Astrocyte (in vitro differentiated cells and primary cell): Measurements from ENCODE around the gene GAMT. TPM values are rescaled to one million over a fixed set of nuclear protein-coding genes. Genes with fewer than 3 reads are reported as not detected.

Experiments used
- DNase-seq: peaks from one replicate; pipeline ENCODE4 v3.0.0-alpha.2; 2010; ENCODE audit warnings: low read depth
- FAIRE-seq: peaks from 2 replicates; lab custom pipeline; 2011; peaks lifted over from hg19 to GRCh38; lab: Jason Lieb, UNC
- H2AFZ ChIP-seq: 2 replicates; pipeline ENCODE4 v1.6.0; 2012; ENCODE audit warnings: low read depth, low read length, inconsistent platforms
- H3K27ac ChIP-seq: 2 replicates; pipeline ENCODE4 v1.5.1; 2011; ENCODE audit warnings: low read depth, low read length, inconsistent platforms
- H3K27me3 ChIP-seq: 2 replicates; pipeline ENCODE4 v1.6.0; 2011; ENCODE audit warnings: low read length, inconsistent platforms; ENCODE audit not compliant: insufficient read depth
- H3K36me3 ChIP-seq: 2 replicates; pipeline ENCODE4 v1.5.1; 2011; ENCODE audit warnings: low read length, inconsistent platforms; ENCODE audit not compliant: insufficient read depth
- H3K4me1 ChIP-seq: 2 replicates; pipeline ENCODE4 v1.5.1; 2011; ENCODE audit warnings: low read length, inconsistent platforms; ENCODE audit not compliant: insufficient read depth
- H3K4me2 ChIP-seq: 2 replicates; pipeline ENCODE4 v1.6.0; 2012; ENCODE audit warnings: low read length, inconsistent platforms
- H3K4me3 ChIP-seq: 2 replicates; pipeline ENCODE4 v1.5.1; 2011; ENCODE audit warnings: low read depth, mild to moderate bottlenecking, low read length, inconsistent platforms; ENCODE audit not compliant: insufficient read depth
- H3K79me2 ChIP-seq: 2 replicates; pipeline ENCODE4 v1.6.0; 2012; ENCODE audit warnings: mild to moderate bottlenecking, low read length, inconsistent platforms; ENCODE audit not compliant: insufficient read depth
- H3K9ac ChIP-seq: 2 replicates; pipeline ENCODE4 v1.6.0; 2012; ENCODE audit warnings: mild to moderate bottlenecking, low read length, inconsistent platforms
- H3K9me3 ChIP-seq: 2 replicates; pipeline ENCODE4 v1.5.1; 2012; ENCODE audit warnings: low read depth, mild to moderate bottlenecking, low read length, inconsistent platforms; ENCODE audit not compliant: insufficient read depth
- H4K20me1 ChIP-seq: 2 replicates; pipeline ENCODE4 v1.6.0; 2012; ENCODE audit warnings: low read length, inconsistent platforms; ENCODE audit not compliant: insufficient read depth
- H3K27ac Mint-ChIP-seq: one replicate; pipeline ENCODE4 v1.8.0; 2021; ENCODE audit warnings: mild to moderate bottlenecking, mixed read lengths; ENCODE audit not compliant: unreplicated experiment
- H3K27me3 Mint-ChIP-seq: one replicate; pipeline ENCODE4 v1.8.0; 2021; ENCODE audit warnings: low read depth, mixed read lengths; ENCODE audit not compliant: unreplicated experiment
- H3K36me3 Mint-ChIP-seq: one replicate; pipeline ENCODE4 v1.8.0; 2021; ENCODE audit warnings: low read depth, mixed read lengths; ENCODE audit not compliant: unreplicated experiment
- H3K4me1 Mint-ChIP-seq: one replicate; pipeline ENCODE4 v1.8.0; 2021; ENCODE audit warnings: low read depth, mixed read lengths; ENCODE audit not compliant: unreplicated experiment
- H3K4me3 Mint-ChIP-seq: one replicate; pipeline ENCODE4 v1.8.0; 2021; ENCODE audit warnings: mild to moderate bottlenecking, moderate library complexity, mixed read lengths; ENCODE audit not compliant: unreplicated experiment
- H3K9me3 Mint-ChIP-seq: one replicate; pipeline ENCODE4 v1.8.0; 2021; ENCODE audit warnings: mild to moderate bottlenecking, mixed read lengths; ENCODE audit not compliant: unreplicated experiment
- EZH2 ChIP-seq: IDR thresholded peaks from 2 replicates; pipeline ENCODE4 v1.6.1; 2012; ENCODE audit warnings: mild to moderate bottlenecking, low read length, inconsistent platforms; ENCODE audit not compliant: insufficient read depth
- total RNA-seq: library from RNA; stranded (reverse); gene quantifications from 2 replicates; pipeline ENCODE4 v1.2.1, GENCODE V29; 2021
- TF ChIP-seq, protein P1 (sequence below): IDR thresholded peaks from 2 replicates; pipeline ENCODE4 v1.5.1; 2011; ENCODE audit warnings: low read depth, mild to moderate bottlenecking, inconsistent platforms, low read length, moderate library complexity; ENCODE audit not compliant: insufficient read depth

The GAMT gene
- total RNA-seq, 1 donor from 2014 or later = 35.9 TPM

DNA sequence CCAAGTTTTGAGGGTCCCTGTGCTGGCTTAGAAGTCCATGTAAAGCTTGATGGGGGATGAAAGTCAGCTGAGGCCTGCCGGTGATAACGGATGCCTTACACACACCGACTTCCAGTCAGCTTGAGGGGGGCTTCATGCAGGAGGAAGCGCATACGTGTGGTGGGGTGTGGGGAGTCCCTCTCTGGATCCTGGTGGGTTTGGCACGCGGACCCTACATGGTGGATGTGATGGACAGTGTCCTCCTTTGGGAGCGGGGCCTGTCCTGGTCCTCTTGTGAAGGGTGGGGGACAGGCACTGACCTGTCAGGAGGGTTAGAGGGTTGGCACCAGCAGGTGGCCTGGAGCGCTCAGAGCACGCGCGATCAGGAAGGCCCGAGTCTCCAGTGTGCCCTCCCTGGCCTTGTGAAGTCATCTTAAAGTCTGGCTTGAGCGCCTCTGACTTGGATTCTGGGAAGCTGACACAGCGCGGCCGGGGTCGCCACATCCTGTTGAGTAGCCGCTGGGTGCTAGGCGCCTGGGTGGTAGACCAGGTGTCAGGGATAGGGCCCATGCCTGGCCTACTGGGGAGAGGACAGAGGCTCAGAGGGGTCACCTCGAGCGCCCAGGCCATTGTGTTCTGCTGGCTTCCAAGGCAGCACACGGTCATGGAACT, 8.9 kb upstream of the GAMT start:
- H3K36me3 ChIP-seq = peaks cover 7% of the 10 kb centered on the region
- peak; percentile 65 for DNase-seq
- Mint-ChIP-seq H3K9me3 (no peaks in the 10 kb centered on the region), H3K27ac (peak overlapping the region; percentile 9), H3K4me1 (peaks cover 39% of the 10 kb centered on the region), H3K4me3 (peak overlapping the region; percentile 97), H3K36me3 (peaks cover 4% of the 10 kb centered on the region), H3K27me3 (no peaks in the 10 kb centered on the region)
- H3K79me2 ChIP-seq = peaks cover 77% of the 10 kb centered on the region
- TF ChIP-seq EZH2 = no peak
- TF ChIP-seq, protein P1, sequence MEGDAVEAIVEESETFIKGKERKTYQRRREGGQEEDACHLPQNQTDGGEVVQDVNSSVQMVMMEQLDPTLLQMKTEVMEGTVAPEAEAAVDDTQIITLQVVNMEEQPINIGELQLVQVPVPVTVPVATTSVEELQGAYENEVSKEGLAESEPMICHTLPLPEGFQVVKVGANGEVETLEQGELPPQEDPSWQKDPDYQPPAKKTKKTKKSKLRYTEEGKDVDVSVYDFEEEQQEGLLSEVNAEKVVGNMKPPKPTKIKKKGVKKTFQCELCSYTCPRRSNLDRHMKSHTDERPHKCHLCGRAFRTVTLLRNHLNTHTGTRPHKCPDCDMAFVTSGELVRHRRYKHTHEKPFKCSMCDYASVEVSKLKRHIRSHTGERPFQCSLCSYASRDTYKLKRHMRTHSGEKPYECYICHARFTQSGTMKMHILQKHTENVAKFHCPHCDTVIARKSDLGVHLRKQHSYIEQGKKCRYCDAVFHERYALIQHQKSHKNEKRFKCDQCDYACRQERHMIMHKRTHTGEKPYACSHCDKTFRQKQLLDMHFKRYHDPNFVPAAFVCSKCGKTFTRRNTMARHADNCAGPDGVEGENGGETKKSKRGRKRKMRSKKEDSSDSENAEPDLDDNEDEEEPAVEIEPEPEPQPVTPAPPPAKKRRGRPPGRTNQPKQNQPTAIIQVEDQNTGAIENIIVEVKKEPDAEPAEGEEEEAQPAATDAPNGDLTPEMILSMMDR = no peak
- peak overlapping the region; percentile 84 for H3K4me3 ChIP-seq
- H4K20me1 ChIP-seq = peaks cover 66% of the 10 kb centered on the region
- peak overlapping the region; percentile 96 for H3K4me2 ChIP-seq
- no peaks in the 10 kb centered on the region for H3K9me3 ChIP-seq
- no peak for FAIRE-seq
- H3K27me3 ChIP-seq = no peaks in the 10 kb centered on the region
- peaks cover 49% of the 10 kb centered on the region for H3K4me1 ChIP-seq
- no peak overlapping the region for H2AFZ ChIP-seq
- peak overlapping the region; percentile 93 for H3K9ac ChIP-seq
- peak overlapping the region; percentile 36 for H3K27ac ChIP-seq

DNA sequence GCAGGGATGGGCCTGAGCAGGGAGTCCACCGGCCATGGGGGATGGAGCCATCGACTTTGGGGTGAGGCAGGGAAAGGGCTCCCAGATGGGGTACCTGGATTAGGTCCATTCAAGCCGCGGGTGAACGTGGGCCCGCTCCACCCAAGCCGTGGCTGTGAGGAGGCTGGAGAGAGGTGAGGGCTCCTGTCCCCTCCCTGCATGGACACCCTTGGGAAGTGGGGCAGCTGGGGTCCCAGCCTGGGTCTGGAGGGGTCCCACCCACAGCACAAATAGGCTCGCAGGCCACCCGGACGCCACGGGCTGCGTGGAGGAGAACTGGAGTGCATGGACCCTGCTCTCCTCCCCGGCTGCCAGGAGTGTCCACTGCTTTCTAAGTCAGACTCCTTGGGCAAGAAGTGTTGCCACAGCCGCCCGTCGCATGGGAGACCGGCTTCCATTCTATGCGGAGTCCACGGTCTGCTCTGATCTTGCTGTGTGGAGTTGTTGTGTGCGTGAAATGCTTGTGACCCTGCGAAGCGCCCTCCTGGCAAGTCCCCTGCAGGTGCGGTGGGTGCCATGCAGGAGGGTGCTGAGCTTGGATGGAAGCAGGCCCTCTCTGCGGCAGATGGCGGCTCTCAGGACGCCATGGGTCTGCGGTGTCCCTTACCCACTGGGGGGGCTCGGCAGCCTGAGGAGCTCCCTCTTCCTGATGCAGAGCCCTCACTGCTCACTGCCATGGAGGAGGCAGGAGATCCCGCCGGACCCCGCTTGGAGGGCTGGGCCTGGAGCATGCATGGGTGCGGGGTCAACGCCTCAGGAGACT, 8.1 kb upstream of the GAMT start:
- H3K27me3 Mint-ChIP-seq = no peaks in the 10 kb centered on the region
- H3K27ac Mint-ChIP-seq = peak overlapping the region; percentile 96
- no peak for FAIRE-seq

More for the DNA sequence above, 8.1 kb upstream of the GAMT start:
- peak overlapping the region; percentile 93 for H3K9ac ChIP-seq
- H3K4me3 Mint-ChIP-seq = peak overlapping the region; percentile 97
- H3K27ac ChIP-seq = peak overlapping the region; percentile 87
- peaks cover 59% of the 10 kb centered on the region for H4K20me1 ChIP-seq
- H3K79me2 ChIP-seq = peaks cover 68% of the 10 kb centered on the region
- H3K27me3 ChIP-seq = no peaks in the 10 kb centered on the region
- DNase-seq = no peak
- peaks cover 7% of the 10 kb centered on the region for H3K36me3 ChIP-seq
- H3K4me3 ChIP-seq = peak overlapping the region; percentile 84
- no peaks in the 10 kb centered on the region for H3K9me3 Mint-ChIP-seq
- H3K4me2 ChIP-seq = peak overlapping the region; percentile 96
- peaks cover 43% of the 10 kb centered on the region for H3K4me1 ChIP-seq
- TF ChIP-seq, protein P1 = no peak
- TF ChIP-seq EZH2 = no peak
- no peaks in the 10 kb centered on the region for H3K9me3 ChIP-seq
- peaks cover 35% of the 10 kb centered on the region for H3K4me1 Mint-ChIP-seq
- H3K36me3 Mint-ChIP-seq = peaks cover 4% of the 10 kb centered on the region
- no peak overlapping the region for H2AFZ ChIP-seq
